BLaER1 treated with 17β-estradiol and CSF1 and Interleukin-3, amounts not matched to agents 10 nM and 100 nM (cell line): ENCODE data around the gene RHEBL1.

Source experiments
- H3K27ac ChIP-seq, 11 experiments: shearing (Covaris generic); formaldehyde crosslinking; 2 replicates each; pipeline ENCODE4 v1.8.1; 2022
- H3K27me3 ChIP-seq, 11 experiments: shearing (Covaris generic); formaldehyde crosslinking; 2 replicates each; pipeline ENCODE4 v1.8.1; 2022
- H3K36me3 ChIP-seq, 11 experiments: shearing (Covaris generic); formaldehyde crosslinking; 2 replicates each; pipeline ENCODE4 v1.8.1; 2022
- H3K4me1 ChIP-seq, 10 experiments: shearing (Covaris generic); formaldehyde crosslinking; 2 replicates each; pipeline ENCODE4 v1.8.1; 2022
- H3K4me2 ChIP-seq, 11 experiments: shearing (Covaris generic); formaldehyde crosslinking; 2 replicates each; pipeline ENCODE4 v1.8.1; 2022
- H3K4me3 ChIP-seq, 10 experiments: shearing (Covaris generic); formaldehyde crosslinking; 2 replicates each; pipeline ENCODE4 v1.8.1; 2022
- H3K9ac ChIP-seq, 11 experiments: shearing (Covaris generic); formaldehyde crosslinking; 2 replicates each; pipeline ENCODE4 v1.8.1; 2022
- H3K9me3 ChIP-seq, 11 experiments: shearing (Covaris generic); formaldehyde crosslinking; replicated peaks in 1 of 11; 2 replicates each; pipeline ENCODE4 v1.8.1; 2022
- H4K20me1 ChIP-seq, 11 experiments: shearing (Covaris generic); formaldehyde crosslinking; 2 replicates each; pipeline ENCODE4 v1.8.1; 2022
- Cebpa-rat ChIP-seq, 11 experiments: shearing (Covaris generic); IDR thresholded peaks; 2 replicates each; pipeline ENCODE4 v1.8.1; 2022

Gene RHEBL1

DNA sequence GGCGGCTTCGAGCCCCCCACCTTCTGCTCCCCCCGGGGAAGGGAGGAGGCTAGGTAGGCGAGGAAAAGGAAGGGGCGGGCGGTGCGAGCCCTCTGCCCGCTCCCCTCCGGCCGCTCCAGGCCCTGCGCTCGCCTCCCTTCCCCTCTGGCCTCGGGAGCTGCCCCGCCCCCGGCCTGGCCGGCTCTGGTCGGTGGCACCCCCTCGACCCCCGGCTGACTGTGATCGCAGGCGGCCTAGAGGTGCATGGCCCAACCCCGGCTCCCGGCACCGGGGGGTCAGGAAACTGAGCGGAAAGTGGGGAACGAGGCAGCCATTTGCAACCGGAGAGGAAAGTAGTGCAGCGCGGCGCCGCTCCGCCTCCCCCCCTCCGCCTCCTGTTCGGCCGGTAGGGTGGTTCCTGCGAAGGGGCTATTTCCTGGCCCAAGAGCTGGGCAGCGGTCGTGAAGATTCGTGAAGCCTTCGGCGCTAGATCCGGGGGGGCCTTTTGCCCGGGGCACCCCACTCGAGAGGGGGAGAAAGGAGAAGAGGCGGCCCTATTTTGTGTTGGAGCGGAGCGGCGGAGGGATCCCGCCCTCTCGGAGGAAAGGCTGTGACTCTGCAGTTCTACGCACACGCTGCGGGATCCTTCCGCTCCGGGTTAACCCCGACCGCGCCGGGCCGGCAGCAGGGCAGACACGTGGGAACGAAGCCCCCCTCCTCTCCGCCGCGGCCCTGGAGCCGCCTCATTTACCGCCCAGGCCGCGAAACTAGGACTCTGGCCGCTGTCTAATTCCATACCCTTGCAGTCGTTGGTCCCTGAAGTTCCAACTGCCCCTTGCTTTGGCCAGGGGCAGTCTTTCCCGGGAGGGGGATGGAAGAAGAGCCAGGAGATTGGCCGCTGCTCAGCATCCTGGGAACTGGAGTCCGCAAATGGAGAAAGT, 9.3 kb downstream of the RHEBL1 start, which contains the start of gene KMT2D:
Gene KMT2D, minus strand, starts transcription at position 558 of the 920 bp plus-strand sequence. CDS start 5,470 bp downstream, outside the sequence.
- peak within 1 kb of the TSS; percentile 91 to 100 (median 98) for H3K4me2 ChIP-seq
- TF ChIP-seq Cebpa-rat (IDR thresholded peaks at IDR 0.05), result no peak
- no peaks in the 10 kb centered on the region for H3K9me3 ChIP-seq
- peaks cover 27 to 43% (median 34%) of the 10 kb centered on the region in 10 experiments for H3K4me1 ChIP-seq
- H3K27me3 ChIP-seq, result no peaks in the 10 kb centered on the region
- H3K4me3 ChIP-seq, result peak within 1 kb of the TSS; percentile 91 to 100 (median 98)
- peak within 1 kb of the TSS; percentile 96 to 100 (median 99) for H3K27ac ChIP-seq
- H3K36me3 ChIP-seq, result peaks cover 0 to 10% (median 3%) of the 10 kb centered on the region in 11 experiments; a peak in 15 of 22 replicates
- H4K20me1 ChIP-seq, result peaks cover 31 to 46% (median 35%) of the 10 kb centered on the region in 11 experiments
- H3K9ac ChIP-seq, result peak within 1 kb of the TSS; percentile 96 to 100 (median 99)

DNA sequence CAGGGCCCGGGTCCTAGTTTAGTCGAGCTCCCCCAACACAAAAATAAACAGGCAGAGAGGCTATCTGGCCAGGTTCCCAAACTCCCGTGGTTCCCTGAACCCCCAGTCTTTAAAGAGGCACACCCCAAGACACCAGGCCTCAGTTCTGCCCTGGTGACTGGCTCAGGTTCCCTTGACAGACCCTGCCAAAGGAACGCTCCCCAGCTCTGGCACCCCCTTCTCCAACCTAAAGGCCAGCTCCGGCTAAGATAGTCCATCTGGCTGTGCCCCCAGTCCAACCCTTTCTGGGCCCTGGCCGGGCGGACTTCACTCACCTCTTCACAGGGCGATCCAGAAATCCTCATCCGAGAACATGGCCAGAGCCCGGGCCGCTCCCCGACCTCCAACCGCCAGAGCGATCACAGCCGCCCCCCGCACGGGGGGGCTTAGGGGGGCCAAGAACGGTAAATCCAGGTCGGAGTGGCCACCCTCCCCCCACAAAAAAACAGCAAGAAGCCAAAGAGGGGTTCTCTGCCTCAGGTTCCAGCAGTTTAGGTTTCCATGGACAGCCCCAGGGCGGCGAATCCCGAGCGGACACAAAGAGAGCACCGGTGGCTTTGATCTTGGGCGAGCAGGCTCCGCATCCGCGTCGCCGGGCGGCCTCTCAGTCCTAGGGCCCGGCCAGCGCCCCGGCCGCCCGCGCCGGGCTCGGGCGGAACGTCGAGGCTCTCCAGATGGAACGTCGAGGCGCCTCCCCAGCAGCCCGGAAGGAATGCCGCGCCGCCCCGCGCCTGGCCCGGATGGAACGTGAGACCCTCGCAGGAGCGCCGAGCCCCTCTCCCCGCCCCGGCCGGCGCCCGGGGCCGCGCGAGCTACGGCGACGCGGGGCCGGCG, 10.2 kb downstream of the RHEBL1 start:
- Histone ChIP-seq H3K27ac (peak overlapping the region; percentile 96 to 100 (median 99)), H3K9me3 (no peaks in the 10 kb centered on the region), H3K36me3 (peaks cover 9 to 14% (median 13%) of the 10 kb centered on the region in 11 experiments), H3K9ac (peak overlapping the region; percentile 96 to 100 (median 99)), H3K4me1 (peaks cover 35 to 52% (median 40%) of the 10 kb centered on the region in 10 experiments), H4K20me1 (peaks cover 41 to 55% (median 45%) of the 10 kb centered on the region in 11 experiments), H3K4me2 (peak overlapping the region; percentile 91 to 100 (median 98)), H3K4me3 (peak overlapping the region; percentile 91 to 100 (median 98)), H3K27me3 (no peaks in the 10 kb centered on the region)
- TF ChIP-seq Cebpa-rat (IDR thresholded peaks at IDR 0.05), result no peak

- TF ChIP-seq Cebpa-rat (IDR thresholded peaks at IDR 0.05), result no peak
- H4K20me1 ChIP-seq, result peaks cover 46 to 61% (median 50%) of the 10 kb centered on the region in 11 experiments
- no peaks in the 10 kb centered on the region for H3K27me3 ChIP-seq
- H3K36me3 ChIP-seq, result peaks cover 15 to 19% (median 19%) of the 10 kb centered on the region in 11 experiments
- H3K4me1 ChIP-seq, result peaks cover 35 to 49% (median 39%) of the 10 kb centered on the region in 10 experiments
- H3K9me3 ChIP-seq, result no peaks in the 10 kb centered on the region
- H3K4me2 ChIP-seq, result peak overlapping the region; percentile 91 to 100 (median 98)
- peak overlapping the region; percentile 96 to 100 (median 99) for H3K9ac ChIP-seq
- H3K27ac ChIP-seq, result peak overlapping the region; percentile 96 to 100 (median 99)
- H3K4me3 ChIP-seq, result peak overlapping the region; percentile 91 to 100 (median 98)
Observed at GRCh38 chr12:49059045-49059298, 10.8 kb downstream of the RHEBL1 start.

GRCh38 chr12:49058366-49059044, 11.3 kb downstream of the RHEBL1 start:
- peaks cover 19 to 24% (median 23%) of the 10 kb centered on the region in 11 experiments for H3K36me3 ChIP-seq
- H4K20me1 ChIP-seq, result peaks cover 51 to 66% (median 55%) of the 10 kb centered on the region in 11 experiments
- no peaks in the 10 kb centered on the region for H3K27me3 ChIP-seq
- H3K27ac ChIP-seq, result peak overlapping the region; percentile 96 to 100 (median 99)
- no peaks in the 10 kb centered on the region for H3K9me3 ChIP-seq
- peak overlapping the region; percentile 96 to 100 (median 99) for H3K9ac ChIP-seq
- peak overlapping the region; percentile 91 to 100 (median 98) for H3K4me3 ChIP-seq
- peak overlapping the region; percentile 91 to 100 (median 98) for H3K4me2 ChIP-seq
- no peak for TF ChIP-seq Cebpa-rat (IDR thresholded peaks at IDR 0.05)
- H3K4me1 ChIP-seq, result peaks cover 35 to 45% (median 39%) of the 10 kb centered on the region in 10 experiments

- Histone ChIP-seq H3K9ac (peak overlapping the region; percentile 96 to 100 (median 99)), H3K27ac (peak overlapping the region; percentile 96 to 100 (median 99); a peak in 21 of 22 replicates), H3K36me3 (peaks cover 26 to 30% (median 29%) of the 10 kb centered on the region in 11 experiments), H3K4me3 (peak overlapping the region; percentile 91 to 100 (median 98)), H4K20me1 (peaks cover 57 to 72% (median 61%) of the 10 kb centered on the region in 11 experiments), H3K4me1 (peaks cover 35 to 43% (median 39%) of the 10 kb centered on the region in 10 experiments), H3K4me2 (peak overlapping the region; percentile 91 to 100 (median 98)), H3K9me3 (no peaks in the 10 kb centered on the region), H3K27me3 (no peaks in the 10 kb centered on the region)
- TF ChIP-seq Cebpa-rat (IDR thresholded peaks at IDR 0.05), result no peak
Observed at GRCh38 chr12:49057888-49058287, 11.9 kb downstream of the RHEBL1 start.

DNA sequence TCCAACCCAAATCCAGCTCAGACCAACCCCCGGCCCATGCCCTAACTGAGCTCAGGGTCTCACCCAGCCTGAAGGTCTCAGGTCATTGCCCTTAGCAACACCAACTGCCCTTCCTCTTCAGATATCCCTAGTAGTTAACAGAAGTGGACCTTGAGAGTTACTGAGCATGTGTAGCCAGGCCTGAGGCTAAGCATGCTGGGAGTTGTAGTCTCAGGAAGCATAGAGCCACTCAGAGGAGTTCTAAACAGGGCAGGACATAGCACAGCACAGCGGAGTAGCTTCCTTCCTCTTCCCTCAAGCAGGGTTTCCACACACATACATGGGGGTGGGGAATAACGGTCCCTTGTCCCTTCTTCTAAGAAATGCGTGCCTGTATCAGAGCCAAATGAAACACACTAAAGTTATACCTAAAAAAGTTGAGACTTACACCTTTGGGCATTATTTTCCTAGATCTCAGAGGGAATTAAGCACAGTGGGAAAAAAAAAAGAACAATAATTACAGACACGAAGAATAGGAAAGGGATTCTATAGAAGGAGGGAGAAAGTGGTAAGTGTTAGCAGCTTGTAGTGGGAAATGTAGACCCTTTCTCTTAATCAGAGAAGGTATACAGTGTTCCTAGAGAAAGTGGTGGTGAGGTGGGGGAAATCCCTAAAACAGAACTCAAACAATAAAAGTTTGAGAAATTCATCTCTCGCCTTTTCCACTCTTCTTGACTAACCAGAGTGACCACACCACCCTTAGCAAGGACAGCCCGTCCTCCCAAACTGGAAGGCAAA, 13.6 kb downstream of the RHEBL1 start:
- H3K9me3 ChIP-seq, result no peaks in the 10 kb centered on the region
- H3K27ac ChIP-seq, result peak overlapping the region; percentile 96 to 100 (median 99); a peak in 21 of 22 replicates
- peaks cover 43 to 47% (median 47%) of the 10 kb centered on the region in 11 experiments for H3K36me3 ChIP-seq
- H3K9ac ChIP-seq, result peak overlapping the region; percentile 96 to 100 (median 99)
- peaks cover 74 to 89% (median 79%) of the 10 kb centered on the region in 11 experiments for H4K20me1 ChIP-seq
- peak overlapping the region; percentile 91 to 100 (median 98) for H3K4me2 ChIP-seq
- H3K4me3 ChIP-seq, result peak overlapping the region; percentile 91 to 100 (median 98)
- H3K27me3 ChIP-seq, result no peaks in the 10 kb centered on the region
- no peak for TF ChIP-seq Cebpa-rat (IDR thresholded peaks at IDR 0.05)
- H3K4me1 ChIP-seq, result peaks cover 27 to 32% (median 30%) of the 10 kb centered on the region in 10 experiments

GRCh38 chr12:49055092-49055491, 14.7 kb downstream of the RHEBL1 start:
- H3K9ac ChIP-seq, result peak overlapping the region in 9 of 11 experiments; percentile 3 to 100 (median 99); a peak in 15 of 22 replicates
- H3K4me1 ChIP-seq, result peaks cover 27 to 31% (median 29%) of the 10 kb centered on the region in 10 experiments
- TF ChIP-seq Cebpa-rat (IDR thresholded peaks at IDR 0.05), result no peak
- H3K4me2 ChIP-seq, result peak overlapping the region; percentile 91 to 100 (median 98)
- H3K27me3 ChIP-seq, result no peaks in the 10 kb centered on the region
- H3K9me3 ChIP-seq, result no peaks in the 10 kb centered on the region
- no peak overlapping the region for H3K4me3 ChIP-seq
- peak overlapping the region in 8 of 11 experiments; percentile 96 to 100 (median 99); a peak in 8 of 22 replicates for H3K27ac ChIP-seq
- H3K36me3 ChIP-seq, result peaks cover 54 to 58% (median 57%) of the 10 kb centered on the region in 11 experiments
- H4K20me1 ChIP-seq, result peaks cover 85 to 100% (median 89%) of the 10 kb centered on the region in 11 experiments
